ENCODE data around the gene RHBG.

The RHBG gene

DNA sequence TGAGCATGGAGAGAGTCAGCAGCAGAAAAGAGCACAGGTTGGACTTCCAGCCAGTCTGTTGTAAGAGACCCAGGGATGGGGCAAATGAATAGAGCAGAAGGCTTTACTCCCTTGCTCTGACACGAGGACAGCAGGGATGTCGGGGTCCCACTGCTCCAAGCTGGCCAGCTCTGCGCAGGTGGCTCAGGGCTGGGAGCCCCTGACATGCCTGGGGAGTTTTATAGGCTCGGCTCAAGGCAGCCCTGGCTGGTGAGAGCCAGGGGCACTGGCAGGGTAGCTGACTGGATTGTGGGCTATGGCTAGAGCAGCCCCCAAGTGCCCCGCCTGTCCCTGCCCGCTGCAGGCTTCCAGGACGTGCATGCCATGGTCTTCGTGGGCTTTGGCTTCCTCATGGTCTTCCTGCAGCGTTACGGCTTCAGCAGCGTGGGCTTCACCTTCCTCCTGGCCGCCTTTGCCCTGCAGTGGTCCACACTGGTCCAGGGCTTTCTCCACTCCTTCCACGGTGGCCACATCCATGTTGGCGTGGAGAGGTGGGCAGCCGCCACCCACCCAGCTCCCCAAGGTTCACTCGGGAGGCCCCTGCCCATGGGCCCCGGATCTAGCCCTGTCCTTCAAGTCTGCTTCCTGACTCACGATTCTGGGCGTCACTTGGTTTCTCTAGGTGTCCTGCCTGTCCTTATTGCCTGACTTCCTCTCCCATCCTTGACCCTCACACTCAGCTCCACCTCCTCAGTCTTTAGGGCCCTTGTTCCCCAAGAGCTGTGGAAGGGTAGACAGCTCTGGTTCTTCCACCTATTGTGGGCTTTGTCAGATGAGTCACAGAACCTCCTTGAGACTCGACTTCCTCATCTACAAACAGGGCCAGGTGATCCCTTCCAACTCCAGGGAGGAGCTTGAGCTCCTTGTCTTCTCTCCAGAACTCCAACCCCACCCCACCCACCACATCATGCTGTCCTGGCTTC is 8.2 kb downstream of the RHBG start:
- H3K9me3 ChIP-seq (replicated peaks in 1 of 11): no peaks in the 10 kb centered on the region
- H4K20me1 ChIP-seq: no peaks in the 10 kb centered on the region
- no peak for TF ChIP-seq Cebpa-rat (IDR thresholded peaks at IDR 0.05)
- H3K27me3 ChIP-seq: peaks cover 0 to 6% (median 0%) of the 10 kb centered on the region in 11 experiments; a peak in 2 of 22 replicates
- H3K4me1 ChIP-seq: peaks cover 0 to 32% (median 4%) of the 10 kb centered on the region in 10 experiments; a peak in 11 of 20 replicates
- no peak overlapping the region for H3K9ac ChIP-seq
- H3K4me3 ChIP-seq: no peak overlapping the region
- no peaks in the 10 kb centered on the region for H3K36me3 ChIP-seq
- H3K4me2 ChIP-seq: peak overlapping the region in 5 of 11 experiments; percentile 11 to 79 (median 55); a peak in 7 of 22 replicates
- no peak overlapping the region for H3K27ac ChIP-seq

DNA sequence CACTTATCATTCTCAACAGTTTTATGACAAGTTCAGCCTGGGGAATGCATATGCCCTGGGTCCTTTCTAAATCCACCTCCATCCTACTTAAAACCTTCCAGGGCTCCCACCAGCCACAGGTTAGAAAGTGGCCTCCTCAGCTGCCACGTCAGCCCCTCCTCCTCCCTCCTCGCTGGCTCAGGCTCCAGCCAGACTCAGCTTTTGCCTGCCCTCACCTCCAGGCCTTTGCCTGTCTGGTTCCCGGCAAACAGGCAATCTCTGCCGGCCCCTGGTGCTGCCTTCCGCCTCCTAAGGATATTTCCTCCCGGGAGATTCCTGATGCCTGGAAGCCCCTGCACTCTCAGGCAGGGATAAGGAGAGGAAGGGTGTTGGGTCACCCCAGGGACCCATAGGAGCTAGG is 9.5 kb downstream of the RHBG start:
- H4K20me1 ChIP-seq: no peaks in the 10 kb centered on the region
- peaks cover 0 to 38% (median 9%) of the 10 kb centered on the region in 10 experiments; a peak in 12 of 20 replicates for H3K4me1 ChIP-seq
- no peak for TF ChIP-seq Cebpa-rat (IDR thresholded peaks at IDR 0.05)
- H3K9me3 ChIP-seq (replicated peaks in 1 of 11): no peaks in the 10 kb centered on the region
- no peak overlapping the region for H3K27ac ChIP-seq
- no peak overlapping the region for H3K9ac ChIP-seq
- H3K4me2 ChIP-seq: no peak overlapping the region
- H3K4me3 ChIP-seq: no peak overlapping the region
- H3K36me3 ChIP-seq: no peaks in the 10 kb centered on the region
- H3K27me3 ChIP-seq: no peaks in the 10 kb centered on the region

DNA sequence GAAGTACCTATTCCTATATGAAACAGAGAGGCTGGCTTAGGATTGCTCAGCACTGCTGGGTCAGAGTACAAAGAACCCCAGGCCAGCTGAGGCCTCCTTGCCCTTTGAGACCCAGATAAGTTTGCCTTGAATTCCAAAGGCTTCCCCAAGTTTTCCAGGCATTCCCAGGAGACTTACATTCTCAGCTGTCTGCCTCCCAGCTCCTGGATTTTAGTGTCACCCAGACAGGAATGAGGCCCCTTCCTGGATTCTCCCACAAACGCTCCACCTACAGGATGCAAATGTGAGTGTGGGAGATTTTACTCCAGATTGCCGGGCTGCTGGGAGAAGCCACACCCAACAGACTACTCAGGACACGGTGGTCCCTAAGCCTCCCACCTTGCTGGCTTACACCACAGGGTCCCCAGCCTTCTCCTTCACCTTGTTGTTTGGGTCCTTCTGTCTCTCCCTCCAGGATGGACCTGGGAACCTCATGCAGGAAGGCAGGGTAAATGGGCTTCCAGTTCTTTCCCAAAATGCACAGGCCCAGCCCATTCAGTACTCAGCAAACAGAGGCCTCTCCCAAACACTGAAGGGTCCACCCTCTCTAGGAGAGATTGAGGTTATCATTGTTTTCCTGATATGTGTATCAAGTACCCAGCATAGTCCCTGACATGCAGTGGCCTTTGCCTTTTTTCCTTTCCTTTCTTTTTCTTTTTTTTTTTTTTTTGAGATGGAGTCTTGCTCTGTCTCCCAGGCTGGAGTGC is 10.6 kb downstream of the RHBG start:
- Histone ChIP-seq H3K27me3 (no peaks in the 10 kb centered on the region), H3K36me3 (no peaks in the 10 kb centered on the region), H3K27ac (no peak overlapping the region), H3K4me1 (peaks cover 6 to 48% (median 18%) of the 10 kb centered on the region in 10 experiments), H3K9me3 (replicated peaks in 1 of 11) (no peaks in the 10 kb centered on the region), H4K20me1 (no peaks in the 10 kb centered on the region), H3K4me2 (no peak overlapping the region), H3K4me3 (no peak overlapping the region), H3K9ac (no peak overlapping the region)
- TF ChIP-seq Cebpa-rat (IDR thresholded peaks at IDR 0.05): no peak

DNA sequence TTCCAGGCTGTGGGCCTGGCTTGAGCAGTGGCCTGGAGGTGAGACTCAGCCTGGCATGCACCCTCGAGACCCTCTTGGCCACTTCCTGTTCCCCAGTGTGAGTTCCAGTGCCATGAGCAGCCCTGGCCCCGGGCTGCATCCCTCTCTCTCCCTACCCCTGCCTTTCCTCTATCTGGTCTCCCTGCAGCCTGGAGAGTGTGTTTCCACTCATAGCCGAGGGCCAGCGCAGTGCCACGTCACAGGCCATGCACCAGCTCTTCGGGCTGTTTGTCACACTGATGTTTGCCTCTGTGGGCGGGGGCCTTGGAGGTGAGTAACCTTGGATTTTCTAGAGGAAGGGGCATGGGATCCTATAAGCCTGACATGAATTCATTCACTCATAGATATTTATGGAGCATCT is 13.6 kb downstream of the RHBG start:
- 0 out of 22 replicates have a peak, but pooled peaks cover 0 to 4% (median 0%) of the 10 kb centered on the region in 11 experiments for H4K20me1 ChIP-seq
- H3K9ac ChIP-seq: no peak overlapping the region
- H3K9me3 ChIP-seq (replicated peaks in 1 of 11): no peaks in the 10 kb centered on the region
- no peaks in the 10 kb centered on the region for H3K36me3 ChIP-seq
- H3K27me3 ChIP-seq: peaks cover 11 to 18% (median 17%) of the 10 kb centered on the region in 11 experiments
- H3K4me3 ChIP-seq: no peak overlapping the region
- H3K27ac ChIP-seq: no peak overlapping the region
- no peak for TF ChIP-seq Cebpa-rat (IDR thresholded peaks at IDR 0.05)
- no peak overlapping the region; a peak in 1 of 22 replicates for H3K4me2 ChIP-seq
- peaks cover 23 to 40% (median 32%) of the 10 kb centered on the region in 10 experiments for H3K4me1 ChIP-seq

DNA sequence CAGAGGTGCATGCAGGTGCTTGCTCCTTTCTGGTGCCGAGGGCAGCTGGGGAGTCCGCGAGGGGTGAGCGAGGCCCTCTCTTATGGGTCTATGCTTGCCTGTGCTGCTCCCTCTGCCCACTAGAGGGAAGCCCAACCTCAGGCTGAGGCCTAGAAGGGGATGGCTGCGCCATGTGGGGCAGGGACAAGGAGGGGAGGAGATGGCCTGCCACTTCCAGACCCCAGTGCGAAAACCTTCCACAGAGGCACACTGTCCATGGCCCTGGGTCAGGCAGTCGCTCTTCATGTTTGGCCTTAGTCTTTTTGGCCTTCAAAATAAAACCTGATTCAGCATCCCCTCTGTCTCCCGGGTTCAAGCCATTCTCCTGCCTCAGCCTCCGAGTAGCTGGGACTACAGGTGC is 14.0 kb downstream of the RHBG start:
- Histone ChIP-seq H4K20me1 (peaks cover 0 to 9% (median 0%) of the 10 kb centered on the region in 11 experiments; a peak in 1 of 22 replicates), H3K9ac (no peak overlapping the region), H3K27me3 (peaks cover 16 to 23% (median 21%) of the 10 kb centered on the region in 11 experiments), H3K27ac (no peak overlapping the region), H3K4me2 (peak overlapping the region in 3 of 11 experiments; percentile 64 to 83 (median 73); a peak in 4 of 22 replicates), H3K4me1 (peaks cover 23 to 39% (median 31%) of the 10 kb centered on the region in 10 experiments), H3K9me3 (replicated peaks in 1 of 11) (no peaks in the 10 kb centered on the region), H3K4me3 (no peak overlapping the region), H3K36me3 (no peaks in the 10 kb centered on the region)
- TF ChIP-seq Cebpa-rat (IDR thresholded peaks at IDR 0.05): no peak

DNA sequence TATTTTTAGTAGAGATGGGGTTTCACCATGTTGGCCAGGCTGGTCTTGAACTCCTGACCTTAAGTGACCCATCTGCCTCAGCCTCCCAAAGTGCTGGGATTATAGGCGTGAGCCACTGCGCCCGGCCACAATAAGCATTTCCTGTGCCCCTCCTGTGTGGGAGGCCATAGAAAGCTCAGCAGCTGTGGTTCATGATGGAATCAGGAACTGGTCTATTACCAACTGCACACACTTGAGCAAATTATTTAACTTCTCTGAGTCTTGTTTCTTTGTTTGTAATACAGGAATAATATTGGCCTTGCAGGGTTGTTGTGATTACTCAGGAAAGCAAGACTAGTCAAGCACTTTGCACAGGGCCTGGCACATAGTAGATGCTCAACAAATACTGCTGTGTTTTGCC is 15.0 kb downstream of the RHBG start:
- H3K9me3 ChIP-seq (replicated peaks in 1 of 11): no peaks in the 10 kb centered on the region
- peak overlapping the region in 9 of 11 experiments; percentile 15 to 60 (median 43); a peak in 14 of 22 replicates for H3K27ac ChIP-seq
- peak overlapping the region in 3 of 11 experiments; percentile 10 to 15 (median 13); a peak in 1 of 22 replicates for H3K9ac ChIP-seq
- H3K4me1 ChIP-seq: peaks cover 23 to 39% (median 31%) of the 10 kb centered on the region in 10 experiments
- H3K27me3 ChIP-seq: peaks cover 26 to 32% (median 31%) of the 10 kb centered on the region in 11 experiments
- peak overlapping the region; percentile 50 to 83 (median 65); a peak in 21 of 22 replicates for H3K4me2 ChIP-seq
- H3K4me3 ChIP-seq: no peak overlapping the region
- H4K20me1 ChIP-seq: peaks cover 0 to 9% (median 0%) of the 10 kb centered on the region in 11 experiments; a peak in 1 of 22 replicates
- no peaks in the 10 kb centered on the region for H3K36me3 ChIP-seq
- no peak for TF ChIP-seq Cebpa-rat (IDR thresholded peaks at IDR 0.05)

DNA sequence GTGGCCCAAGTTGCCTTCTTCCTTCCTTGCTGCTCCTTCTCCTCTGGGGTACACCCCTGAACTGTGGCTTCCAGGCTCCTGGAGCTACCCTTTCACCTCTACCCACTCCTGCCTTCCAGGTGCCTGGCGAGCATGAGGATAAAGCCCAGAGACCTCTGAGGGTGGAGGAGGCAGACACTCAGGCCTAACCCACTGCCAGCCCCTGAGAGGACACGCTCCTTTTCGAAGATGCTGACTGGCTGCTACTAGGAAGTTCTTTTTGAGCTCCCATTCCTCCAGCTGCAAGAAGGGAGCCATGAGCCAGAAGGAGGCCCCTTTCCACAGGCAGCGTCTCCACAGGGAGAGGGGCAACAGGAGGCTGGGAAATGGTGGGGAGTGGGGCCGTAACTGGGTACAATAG is 15.6 kb downstream of the RHBG start:
- Histone ChIP-seq H4K20me1 (peaks cover 0 to 9% (median 0%) of the 10 kb centered on the region in 11 experiments; a peak in 2 of 22 replicates), H3K36me3 (no peaks in the 10 kb centered on the region), H3K9ac (peak overlapping the region in 7 of 11 experiments; percentile 10 to 55 (median 15); a peak in 6 of 22 replicates), H3K27ac (peak overlapping the region in 9 of 11 experiments; percentile 15 to 60 (median 43); a peak in 14 of 22 replicates), H3K4me3 (no peak overlapping the region), H3K9me3 (replicated peaks in 1 of 11) (no peaks in the 10 kb centered on the region), H3K27me3 (peaks cover 32 to 39% (median 38%) of the 10 kb centered on the region in 11 experiments), H3K4me1 (peaks cover 23 to 39% (median 31%) of the 10 kb centered on the region in 10 experiments), H3K4me2 (peak overlapping the region; percentile 50 to 83 (median 65))
- no peak for TF ChIP-seq Cebpa-rat (IDR thresholded peaks at IDR 0.05)

DNA sequence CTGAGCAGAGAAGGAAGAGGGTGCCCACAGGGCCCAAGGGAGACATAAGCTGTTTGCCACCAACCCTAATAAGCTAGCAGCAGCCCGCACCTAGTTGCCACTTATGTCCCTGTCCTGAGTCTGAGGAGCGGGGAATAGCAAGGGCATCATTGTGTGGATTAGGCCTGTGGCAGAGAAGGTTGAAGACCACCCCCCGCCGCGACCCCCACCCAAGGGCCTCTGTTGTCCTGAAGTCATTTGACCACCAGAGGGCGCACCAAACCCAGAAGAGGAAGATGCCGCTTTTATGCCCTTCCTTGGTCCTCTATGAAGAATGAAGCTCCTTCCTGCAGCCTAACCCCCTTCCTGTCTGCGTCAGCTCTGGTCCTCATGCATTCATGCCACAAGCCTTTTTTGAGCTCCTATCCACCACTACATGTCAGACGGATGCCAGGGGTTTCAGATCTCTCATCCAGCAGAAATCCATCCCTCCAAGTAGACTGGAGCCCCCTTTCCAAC is 16.6 kb downstream of the RHBG start:
- Histone ChIP-seq H3K36me3 (no peaks in the 10 kb centered on the region), H3K27me3 (peaks cover 38 to 48% (median 47%) of the 10 kb centered on the region in 11 experiments), H3K4me2 (peak overlapping the region; percentile 50 to 83 (median 65)), H3K27ac (peak overlapping the region in 6 of 11 experiments; percentile 4 to 60 (median 52); a peak in 4 of 22 replicates), H3K4me3 (no peak overlapping the region), H3K9ac (peak overlapping the region in 7 of 11 experiments; percentile 10 to 55 (median 15); a peak in 9 of 22 replicates), H4K20me1 (peaks cover 0 to 9% (median 0%) of the 10 kb centered on the region in 11 experiments; a peak in 2 of 22 replicates), H3K9me3 (replicated peaks in 1 of 11) (no peaks in the 10 kb centered on the region), H3K4me1 (peaks cover 23 to 39% (median 31%) of the 10 kb centered on the region in 10 experiments)
- TF ChIP-seq Cebpa-rat (IDR thresholded peaks at IDR 0.05): no peak

All from BLaER1 treated with 17β-estradiol and CSF1 and Interleukin-3, amounts not matched to agents 10 nM and 100 nM (cell line).